NOMO-1 treated with dmso at 0.1 percent for 144 hours (cell line): Measurements from ENCODE around the gene KIAA0040.

ENCODE experiments used
- DNase-seq: peaks from one replicate; lab custom pipeline; 2025; ENCODE audit not compliant: unreplicated experiment; lab: John Stamatoyannopoulos, UW

The KIAA0040 gene

DNA sequence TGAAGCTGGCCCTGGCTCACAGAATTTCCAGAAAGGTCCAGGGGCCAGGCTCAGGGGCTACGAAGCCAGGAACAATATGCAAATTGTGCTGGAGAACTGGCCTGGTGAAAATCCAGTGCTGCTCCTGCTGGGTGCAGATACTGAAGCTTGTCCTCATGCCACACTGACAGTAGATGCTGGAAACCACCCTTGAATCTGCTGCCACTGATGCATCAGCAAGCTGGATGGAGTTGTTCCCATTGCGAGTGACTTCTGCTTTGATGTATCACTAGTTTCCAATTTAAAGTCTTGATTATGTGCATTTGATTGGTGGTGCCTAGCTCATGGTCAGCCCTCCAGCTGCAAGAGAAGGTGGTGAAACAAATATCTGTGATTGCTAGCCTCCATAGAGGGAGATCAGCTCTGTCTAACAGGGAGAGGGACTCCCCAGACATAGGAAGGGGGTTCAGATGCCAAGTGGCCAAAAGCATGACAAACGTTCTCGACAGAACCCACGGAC is 11.0 kb upstream of the KIAA0040 start:
- no peak for DNase-seq

DNA sequence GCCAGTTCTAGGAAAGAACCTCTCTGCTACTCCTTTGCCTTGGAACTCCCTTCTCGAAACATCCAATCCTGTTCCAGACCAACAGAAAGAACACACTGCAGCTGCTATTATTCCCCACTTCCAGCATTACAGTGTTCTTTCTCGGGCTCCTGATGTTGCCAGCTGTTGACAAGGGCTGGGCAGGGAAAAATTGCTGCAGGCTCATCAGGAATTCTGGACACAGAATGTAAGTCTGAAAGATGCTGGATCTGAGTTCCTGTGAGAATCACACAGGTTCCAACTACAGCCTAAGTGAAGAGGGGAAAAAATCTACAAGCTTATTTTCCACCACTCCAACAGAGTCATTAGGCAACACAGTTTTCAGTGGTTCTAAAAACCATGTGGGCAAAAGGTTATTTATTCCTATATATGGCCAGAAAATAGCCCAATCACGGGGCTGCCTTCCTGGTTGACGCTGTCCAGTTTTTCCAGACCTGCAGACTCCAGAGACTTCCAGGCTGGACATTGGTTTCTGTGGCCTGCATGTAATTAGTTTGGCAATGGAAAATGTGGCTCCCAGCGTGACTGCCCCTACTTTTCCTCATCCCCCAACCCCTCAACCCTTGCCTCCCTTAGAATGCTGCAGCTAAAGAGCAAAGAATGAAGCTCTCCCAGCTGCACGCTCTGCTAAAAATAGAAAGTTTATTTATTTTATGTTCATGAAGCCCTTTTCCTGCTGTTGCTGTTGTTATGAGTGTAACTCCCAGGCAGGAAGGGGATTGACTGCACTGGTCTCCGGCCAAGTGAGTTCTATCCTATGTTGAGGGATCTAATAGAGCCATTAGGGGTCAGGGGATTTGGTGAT is 8.3 kb upstream of the KIAA0040 start:
- no peak for DNase-seq

DNA sequence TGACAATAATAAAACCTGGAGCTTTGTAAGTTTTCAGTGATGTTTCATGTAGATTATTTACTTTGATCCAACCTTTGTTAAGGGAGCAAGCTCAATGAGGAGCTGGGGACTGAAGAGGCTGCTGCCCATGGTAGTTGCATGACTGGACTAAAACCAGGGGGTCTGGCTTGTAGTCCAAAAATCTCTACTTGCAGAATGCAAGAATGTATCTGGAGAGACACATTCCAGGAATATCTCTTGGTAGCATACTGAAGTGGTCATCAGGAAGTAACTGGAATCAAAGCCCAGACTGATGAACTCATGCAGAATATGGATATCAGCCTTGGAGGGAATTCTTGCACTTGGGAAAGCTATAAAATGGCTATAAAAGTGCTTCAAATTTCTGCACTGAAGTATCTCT is 5.8 kb upstream of the KIAA0040 start:
- no peak for DNase-seq

DNA sequence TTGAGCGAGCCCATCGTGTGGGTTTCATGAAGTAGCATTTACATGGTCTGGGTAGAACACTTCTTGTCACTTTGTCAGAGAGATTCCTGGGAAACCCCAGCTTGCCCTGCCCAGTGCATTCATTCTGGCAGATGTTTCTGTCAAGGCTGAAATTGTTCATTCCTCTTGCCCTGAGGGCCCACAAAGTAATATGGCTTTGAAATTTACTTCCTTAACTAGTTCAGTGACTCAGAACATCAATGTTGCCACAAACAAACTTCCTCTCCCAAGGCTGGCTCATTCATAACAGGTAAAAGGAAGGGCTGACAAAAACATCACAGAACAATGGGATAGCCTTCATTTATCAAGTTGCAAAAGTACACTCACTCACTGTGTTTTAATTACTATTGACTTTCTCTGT is 5.0 kb upstream of the KIAA0040 start:
- DNase-seq, result peak; percentile 10

DNA sequence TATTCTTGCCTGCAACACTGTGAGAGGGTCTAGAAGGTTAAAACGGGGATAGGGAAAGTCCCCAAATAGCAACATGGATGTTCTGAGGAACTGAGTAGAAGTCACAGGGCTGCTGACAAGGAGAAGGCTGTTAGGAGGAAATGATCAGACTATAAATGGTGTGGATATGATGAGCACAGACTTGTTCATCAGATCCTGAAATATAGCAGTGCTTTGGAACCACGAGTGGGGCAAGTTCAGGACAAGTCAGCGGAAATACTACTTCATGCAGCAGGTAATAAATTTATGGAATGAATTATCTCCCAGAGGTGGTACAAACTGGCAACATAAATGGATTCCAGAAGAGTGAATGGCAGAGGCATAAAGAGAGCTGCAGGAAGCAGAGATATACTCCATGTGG is 3.2 kb upstream of the KIAA0040 start:
- no peak for DNase-seq

DNA sequence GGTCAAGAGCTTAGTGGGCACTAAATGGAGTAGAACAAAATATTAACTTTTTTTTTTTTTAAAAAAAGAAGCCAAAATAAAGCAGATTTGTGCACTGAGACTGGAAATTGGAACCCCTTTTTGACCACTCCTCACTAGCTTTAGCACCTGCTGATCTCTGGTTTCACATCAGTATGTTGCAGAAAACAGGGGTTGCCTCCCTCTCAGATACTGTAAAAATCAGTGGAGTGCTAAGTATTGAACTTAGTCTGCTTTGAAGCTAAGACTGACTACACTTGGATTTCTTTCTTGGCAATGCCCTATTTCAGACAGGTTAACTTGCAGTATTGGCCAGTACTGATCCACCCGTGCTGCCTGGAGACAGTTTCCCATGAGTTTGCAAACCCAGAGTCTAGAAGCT is 2.7 kb upstream of the KIAA0040 start:
- no peak for DNase-seq

DNA sequence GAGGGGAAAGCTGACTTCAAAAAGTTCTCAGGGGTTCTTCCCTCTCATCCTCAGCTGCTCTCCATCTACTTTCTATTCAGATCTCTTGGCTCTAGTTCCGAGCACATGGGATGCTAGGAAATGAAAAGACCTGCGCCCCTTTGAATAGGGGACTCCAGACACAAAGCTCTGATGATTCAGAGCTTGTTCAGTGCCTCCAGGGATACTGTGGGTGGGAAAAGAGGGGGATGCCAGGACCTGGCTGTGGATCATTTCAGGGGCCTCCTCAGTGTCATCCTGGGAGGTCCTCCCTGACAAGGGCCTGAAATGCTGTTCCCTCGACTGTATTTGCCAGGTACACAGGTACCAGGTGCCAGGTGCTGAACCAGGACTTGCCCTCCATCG is 943 bp upstream of the KIAA0040 start:
- DNase-seq, result no peak

DNA sequence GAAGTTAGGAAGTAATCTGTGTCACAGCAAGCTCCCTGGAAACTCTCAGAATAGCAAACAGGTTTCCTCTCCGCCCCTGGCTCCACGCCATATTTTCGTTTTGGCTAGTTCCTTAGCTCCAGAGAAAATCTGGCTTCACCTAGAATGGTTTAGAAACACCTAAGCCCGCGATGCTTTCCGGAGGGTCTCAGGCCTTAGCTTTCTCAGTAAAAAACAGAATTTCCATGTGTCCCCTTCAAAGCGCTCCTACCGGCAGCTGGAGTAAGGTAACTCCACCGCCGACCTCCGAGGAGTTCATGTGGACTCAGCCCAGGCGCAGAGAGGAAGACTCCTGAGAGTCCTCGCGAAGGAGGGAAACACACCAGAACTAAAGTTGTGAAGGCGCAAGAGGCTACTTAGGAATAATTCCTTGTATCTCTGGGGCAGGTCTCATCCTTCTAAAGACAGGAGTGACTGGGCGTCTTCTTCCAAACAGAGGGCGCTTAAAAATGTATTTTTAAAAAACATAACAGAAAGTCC is 406 bp downstream of the KIAA0040 start:
- no peak for DNase-seq

DNA sequence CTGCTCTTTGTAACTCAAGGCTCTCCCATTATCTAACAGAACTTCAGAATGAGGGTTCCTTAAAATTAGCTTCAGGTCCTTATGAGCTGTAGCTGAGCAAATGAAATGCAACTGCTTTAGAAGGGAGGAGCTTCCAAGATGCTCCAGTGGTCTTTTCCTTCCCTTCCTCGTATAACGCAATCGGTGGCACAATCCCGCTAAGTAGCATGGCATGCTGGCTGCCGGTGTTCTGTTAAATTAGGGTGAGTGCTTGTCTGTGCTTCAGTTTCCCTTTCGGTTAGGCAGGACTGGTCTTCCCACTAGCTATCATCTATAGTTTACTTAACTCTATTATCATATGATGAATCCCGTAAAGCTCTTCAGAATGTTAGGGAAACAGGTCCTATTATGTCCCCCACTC is 917 bp downstream of the KIAA0040 start:
- no peak for DNase-seq

DNA sequence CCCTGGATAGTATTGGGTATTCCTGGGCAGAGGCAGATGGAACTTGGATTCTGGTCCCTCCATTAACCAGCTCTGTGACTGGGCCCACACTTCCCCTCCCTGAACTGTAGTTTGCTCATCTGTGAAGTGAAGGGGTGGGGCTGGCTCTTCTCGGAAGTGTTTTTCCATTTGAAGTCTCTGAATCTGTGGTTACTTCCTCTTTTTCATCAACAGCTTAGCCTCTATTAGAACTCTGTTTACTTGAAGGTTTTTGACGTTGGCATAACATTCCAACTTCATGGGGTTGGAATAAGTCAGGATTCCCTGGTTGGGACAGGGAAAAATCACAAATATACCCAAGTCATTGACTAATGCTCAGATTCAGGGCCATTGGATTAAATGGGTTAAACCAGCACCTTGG is 3.6 kb downstream of the KIAA0040 start:
- peak; percentile 84 for DNase-seq

DNA sequence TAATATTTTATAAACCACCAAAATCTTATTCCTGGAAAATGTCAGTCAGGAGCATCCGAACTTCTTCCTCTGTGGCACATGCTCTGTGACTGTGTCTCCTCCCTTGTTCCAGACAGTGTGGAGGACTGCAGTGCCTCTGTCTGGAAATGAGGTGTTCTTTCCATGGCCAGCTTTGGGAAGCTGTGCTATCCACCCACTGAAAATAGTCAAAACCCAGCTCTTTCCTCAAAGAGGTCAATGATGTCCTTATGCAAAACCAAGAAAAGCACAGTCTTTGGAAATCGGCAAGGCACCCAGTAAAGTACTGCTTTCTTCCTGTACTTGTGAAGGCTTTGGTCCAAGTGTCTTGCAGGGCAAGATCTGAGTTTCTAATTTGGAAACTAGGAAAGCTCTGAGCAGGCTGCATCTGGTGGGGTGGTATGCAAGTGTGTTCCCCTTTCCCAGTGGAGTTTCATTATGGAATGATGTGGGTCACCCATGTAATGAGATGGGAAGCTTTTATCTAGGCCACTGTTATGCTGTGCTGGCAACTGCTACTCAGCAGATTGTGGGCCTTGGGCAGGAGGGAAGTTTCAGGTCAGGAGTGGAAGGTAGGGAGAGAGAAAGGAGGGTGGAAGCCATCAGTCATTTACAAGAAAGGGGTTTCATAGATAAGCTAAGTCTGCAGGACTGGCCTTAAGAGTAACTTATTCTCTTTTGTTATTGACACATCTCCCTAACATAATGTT is 6.0 kb downstream of the KIAA0040 start:
- no peak for DNase-seq

DNA sequence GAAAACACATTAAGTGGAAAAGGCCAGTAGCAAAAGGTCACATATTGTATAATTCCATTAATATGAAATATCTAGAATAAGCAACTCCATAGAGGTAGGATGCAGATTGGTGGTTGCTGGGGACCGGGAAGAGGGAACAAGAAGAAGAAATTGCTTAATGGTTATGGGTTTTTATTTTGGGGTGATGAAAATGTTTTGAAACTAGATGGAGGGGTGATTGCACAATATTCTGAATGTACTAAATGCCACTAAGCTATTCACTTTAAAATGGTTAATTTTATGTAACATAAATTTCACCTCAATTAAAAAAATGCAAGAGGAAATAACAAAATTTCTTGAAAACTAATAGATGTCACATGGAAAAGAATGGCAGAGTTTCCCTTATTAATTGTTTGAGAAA is 6.7 kb downstream of the KIAA0040 start:
- DNase-seq, result no peak

DNA sequence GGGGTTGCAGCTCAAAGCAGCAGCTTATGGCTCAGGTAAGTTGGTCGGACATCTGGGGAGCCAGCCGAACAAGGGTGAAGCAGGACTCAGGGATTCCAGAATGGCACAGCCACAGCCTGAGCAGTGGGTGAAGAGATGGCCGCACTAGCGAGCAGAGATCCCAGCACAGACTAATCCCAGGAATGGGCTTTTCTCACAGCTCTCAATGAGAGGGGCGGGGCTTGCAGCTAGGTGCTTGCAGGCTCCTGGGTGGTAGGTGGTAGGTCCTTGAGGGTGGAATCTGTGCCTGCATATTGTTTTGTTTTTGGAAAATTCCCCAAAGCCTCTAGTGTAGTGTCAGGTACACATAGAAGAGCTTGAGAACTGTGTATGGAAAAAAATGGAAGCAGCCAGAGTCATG is 9.0 kb downstream of the KIAA0040 start:
- DNase-seq, result no peak

DNA sequence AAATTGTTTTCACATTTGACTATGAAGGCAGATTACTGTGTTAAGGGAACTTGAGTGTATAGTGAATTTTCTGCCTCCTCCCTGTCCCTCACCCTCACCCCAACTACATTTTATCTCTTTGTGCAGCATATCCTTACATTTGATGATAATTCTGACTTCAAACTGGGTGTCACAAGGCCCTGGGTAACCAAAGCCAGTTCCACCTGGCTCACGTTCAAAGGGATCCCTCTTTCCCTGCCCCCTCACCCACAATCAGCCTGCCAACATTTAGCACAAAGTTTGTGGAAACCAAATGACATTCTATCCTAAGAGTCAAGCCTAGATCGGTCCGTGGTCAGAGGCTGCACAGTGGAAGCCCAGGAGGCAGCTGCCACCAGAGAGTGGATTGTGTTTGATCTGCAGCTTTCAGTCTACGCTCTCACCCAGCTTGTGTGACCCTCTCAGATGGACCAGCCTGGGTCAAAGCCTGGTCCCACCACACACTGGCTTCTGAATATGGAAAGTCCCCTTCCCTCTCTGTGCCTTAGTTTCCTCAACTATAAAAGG is 10.3 kb downstream of the KIAA0040 start:
- no peak for DNase-seq

DNA sequence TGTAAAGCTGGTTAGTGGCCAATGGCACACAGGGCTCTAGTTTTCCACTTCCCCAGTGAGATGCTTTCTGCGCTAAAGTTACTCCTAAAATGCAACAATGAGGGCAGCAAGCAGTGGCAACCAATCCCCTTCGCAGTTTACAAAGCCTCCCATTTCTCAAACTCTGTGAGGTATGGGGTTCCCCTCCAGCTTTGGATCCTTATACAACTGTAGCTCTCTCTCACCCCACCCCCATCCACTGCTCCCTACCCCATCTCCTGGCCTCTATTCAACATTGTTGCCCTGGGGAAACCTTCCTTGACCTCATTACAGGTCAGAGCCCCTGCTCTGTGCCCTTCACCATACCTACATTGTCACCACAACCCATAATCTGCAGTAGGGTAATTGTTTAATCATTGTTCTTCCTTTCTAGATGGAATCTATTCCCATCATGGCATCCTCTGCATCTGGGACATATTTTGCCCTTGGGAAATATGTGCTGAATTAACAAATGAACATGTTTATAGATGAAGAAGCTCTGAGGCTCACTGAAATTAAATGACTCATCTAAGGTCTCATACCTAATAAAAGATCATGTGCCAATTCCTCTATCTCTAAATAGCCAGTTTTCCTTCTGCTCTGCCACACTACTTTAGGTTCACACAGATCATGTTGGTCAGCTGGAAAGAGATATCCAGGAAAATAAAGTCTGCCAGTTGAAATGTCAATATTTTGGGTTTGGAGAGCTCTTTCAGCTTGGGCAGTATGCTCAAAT is 12.6 kb downstream of the KIAA0040 start:
- no peak for DNase-seq

DNA sequence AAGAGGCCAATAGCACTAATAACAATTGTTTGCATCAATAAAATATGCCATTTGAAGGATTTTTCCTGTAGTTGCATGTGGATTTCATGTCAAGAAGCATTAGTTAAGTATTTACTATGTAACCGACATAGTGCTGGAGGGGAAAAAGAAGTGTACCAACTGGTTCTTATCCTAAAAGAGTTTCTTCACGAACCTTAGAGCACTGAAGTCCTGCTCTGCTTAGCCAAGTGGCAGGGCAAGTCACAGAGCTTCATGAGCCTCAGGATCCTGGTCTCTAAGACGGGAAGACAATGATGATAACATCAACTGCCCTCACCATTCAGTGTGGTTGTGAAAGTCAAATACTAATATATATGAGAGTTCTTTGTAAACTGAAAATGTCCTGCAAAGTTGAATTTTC is 14.1 kb downstream of the KIAA0040 start:
- DNase-seq, result no peak

DNA sequence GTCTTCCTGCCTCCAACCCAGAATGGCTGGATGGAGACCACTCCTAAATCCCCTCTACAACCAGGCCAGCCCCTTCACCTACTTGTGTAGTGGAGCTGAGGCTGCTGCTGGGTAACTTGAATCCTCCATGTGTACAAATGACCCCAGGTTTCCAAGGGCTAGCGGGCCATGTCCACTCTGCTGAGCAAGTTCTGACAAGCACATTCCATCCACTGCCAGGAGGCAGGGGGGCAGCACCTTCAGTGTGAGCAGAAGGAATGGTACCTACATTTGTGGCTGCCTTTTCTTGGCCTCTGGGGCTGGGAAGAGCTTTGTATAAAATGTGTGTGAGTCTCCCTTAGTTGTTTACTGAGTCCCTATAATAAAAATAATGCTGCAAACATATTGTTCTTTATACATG is 14.5 kb downstream of the KIAA0040 start:
- DNase-seq, result no peak

DNA sequence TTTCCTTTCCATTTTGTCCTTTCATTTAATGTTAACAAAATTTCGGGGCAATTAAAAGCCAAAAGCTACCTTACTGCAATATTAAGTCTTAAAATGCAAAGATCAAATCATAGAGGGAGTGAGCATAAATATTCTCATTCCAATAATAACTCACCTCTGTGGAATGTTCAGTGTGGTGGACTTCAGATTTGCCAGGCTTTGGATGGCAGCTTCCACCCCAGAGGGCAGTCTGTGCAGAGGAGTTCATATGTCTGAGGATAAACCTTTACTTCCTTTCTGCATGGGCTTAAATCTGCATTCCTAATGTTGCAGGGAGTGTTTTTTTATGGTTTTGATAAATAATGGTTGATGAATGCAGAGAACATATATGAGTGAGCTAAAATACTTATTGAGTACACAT is 16.3 kb downstream of the KIAA0040 start:
- no peak for DNase-seq

DNA sequence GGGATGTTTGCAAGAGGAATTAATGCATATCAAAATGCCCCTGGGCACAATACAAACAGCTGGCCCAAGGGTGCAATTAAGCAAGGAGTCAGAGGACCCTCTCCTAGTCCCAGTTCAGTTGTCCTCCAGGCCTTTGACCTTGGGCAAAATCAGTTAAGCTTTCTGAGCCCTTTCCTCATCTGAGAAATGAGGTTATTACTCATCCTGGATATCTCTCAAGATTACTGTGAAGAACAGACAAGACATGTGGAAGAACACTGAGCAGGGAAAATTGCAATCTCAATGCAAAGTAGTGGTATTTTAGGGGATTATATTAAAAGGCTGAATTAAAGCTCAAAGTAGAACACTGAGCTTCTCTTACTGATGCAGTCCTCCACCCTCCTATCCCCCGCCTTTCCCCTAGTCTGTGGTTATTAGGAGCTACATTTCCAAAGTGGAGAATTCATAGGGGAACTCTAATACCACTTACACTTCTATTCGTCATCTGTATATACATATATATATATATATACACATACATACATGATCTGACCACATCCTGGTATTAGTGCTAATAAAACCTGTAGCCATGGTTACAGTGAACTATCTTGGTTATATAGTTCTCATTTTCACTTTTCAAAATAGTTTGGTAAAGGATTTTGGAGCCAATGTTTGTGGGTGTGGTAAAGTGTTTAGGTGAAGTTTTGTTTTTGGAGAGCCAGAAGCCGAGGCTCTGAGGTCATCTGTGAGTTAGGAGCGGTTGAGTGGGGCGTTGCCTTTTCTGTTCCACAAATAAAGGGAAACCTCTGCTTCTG is 18.1 kb downstream of the KIAA0040 start:
- DNase-seq, result no peak

DNA sequence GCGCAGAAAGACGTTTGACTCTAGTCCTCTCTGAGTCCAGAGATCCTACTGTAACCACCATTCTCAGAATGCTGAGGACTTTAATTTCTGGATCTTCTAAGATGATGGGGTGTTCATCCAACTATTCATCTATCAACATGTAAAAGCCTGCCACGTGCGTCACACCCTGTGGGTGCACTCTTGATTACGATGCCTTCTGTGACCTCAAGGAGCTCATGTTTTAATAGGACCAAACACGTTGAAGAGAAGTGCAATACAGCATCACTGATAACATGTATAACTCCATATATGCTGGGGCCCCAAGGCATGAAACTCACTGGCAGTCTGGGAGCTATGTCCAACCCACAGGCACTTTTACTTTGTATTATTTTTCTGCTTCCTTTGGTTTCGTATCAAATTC is 19.0 kb downstream of the KIAA0040 start:
- no peak for DNase-seq
